ENCODE measurements around the gene ARHGAP42. TPM values are rescaled to one million over a fixed set of nuclear protein-coding genes. Genes with fewer than 3 reads are reported as not detected.

Gene ARHGAP42
- total and polyA plus RNA-seq, 2 of the 4 experiments (the other 2 are of a cell fraction): 2.9 to 7.3 TPM

DNA sequence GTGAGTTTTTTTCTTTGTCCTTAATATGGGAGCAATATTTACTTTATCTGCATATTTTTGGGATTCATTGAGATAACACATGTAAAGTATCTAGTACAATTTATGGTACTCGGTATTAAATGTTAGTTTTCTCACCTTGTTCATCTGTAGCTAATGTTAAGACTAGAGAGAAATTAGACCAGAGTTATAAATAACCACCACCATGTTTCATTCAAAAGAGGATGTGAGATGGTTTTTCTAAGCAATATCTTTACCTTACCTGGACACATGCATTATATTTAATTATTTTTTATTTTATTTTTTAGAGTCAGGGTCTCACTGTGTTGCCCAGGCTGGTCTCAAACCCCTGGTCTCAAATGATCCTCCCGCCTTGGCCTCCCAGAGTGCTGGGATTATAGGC lies 18.4 kb downstream of the ARHGAP42 start:
- no peak overlapping the region for H3K4ac ChIP-seq (ENCODE audit: low read depth, low read length)
- H3K27ac ChIP-seq (ENCODE audit: insufficient read depth, low read length): no peak overlapping the region
- no peak overlapping the region for H2AK5ac ChIP-seq (ENCODE audit: low read depth, low read length)
- no peaks in the 10 kb centered on the region for H3K9me3 ChIP-seq (ENCODE audit: control insufficient read depth, insufficient read depth, low read length)
- H3K79me1 ChIP-seq (ENCODE audit: low read depth in 1 of 2, low read length in 2 of 2): peaks cover 0 to 36% of the 10 kb centered on the region in 2 experiments; a peak in 2 of 4 replicates
- H2BK15ac ChIP-seq (ENCODE audit: low read depth, low read length): no peak overlapping the region
- no peak overlapping the region for H2AFZ ChIP-seq (replicated peaks; ENCODE audit: low read length, poor library complexity)
- TF ChIP-seq RFX5 (IDR thresholded peaks at IDR 0.05; ENCODE audit: low read depth, low read length) (no peak), RCOR1 (IDR thresholded peaks at IDR 0.05; ENCODE audit: insufficient replicate concordance, low read length) (no peak), RAD21 (IDR thresholded peaks at IDR 0.05; ENCODE audit: low read length) (no peak), NFE2L2 (IDR thresholded peaks at IDR 0.05; ENCODE audit: low read depth, low read length) (no peak), CHD1 (IDR thresholded peaks at IDR 0.05; ENCODE audit: low read depth, low read length) (no peak)
- TF ChIP-seq, protein P1, sequence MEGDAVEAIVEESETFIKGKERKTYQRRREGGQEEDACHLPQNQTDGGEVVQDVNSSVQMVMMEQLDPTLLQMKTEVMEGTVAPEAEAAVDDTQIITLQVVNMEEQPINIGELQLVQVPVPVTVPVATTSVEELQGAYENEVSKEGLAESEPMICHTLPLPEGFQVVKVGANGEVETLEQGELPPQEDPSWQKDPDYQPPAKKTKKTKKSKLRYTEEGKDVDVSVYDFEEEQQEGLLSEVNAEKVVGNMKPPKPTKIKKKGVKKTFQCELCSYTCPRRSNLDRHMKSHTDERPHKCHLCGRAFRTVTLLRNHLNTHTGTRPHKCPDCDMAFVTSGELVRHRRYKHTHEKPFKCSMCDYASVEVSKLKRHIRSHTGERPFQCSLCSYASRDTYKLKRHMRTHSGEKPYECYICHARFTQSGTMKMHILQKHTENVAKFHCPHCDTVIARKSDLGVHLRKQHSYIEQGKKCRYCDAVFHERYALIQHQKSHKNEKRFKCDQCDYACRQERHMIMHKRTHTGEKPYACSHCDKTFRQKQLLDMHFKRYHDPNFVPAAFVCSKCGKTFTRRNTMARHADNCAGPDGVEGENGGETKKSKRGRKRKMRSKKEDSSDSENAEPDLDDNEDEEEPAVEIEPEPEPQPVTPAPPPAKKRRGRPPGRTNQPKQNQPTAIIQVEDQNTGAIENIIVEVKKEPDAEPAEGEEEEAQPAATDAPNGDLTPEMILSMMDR (conservative IDR thresholded peaks at IDR 0.05; ENCODE audit: low read depth, low read length): no peak
- TF ChIP-seq, protein P2, sequence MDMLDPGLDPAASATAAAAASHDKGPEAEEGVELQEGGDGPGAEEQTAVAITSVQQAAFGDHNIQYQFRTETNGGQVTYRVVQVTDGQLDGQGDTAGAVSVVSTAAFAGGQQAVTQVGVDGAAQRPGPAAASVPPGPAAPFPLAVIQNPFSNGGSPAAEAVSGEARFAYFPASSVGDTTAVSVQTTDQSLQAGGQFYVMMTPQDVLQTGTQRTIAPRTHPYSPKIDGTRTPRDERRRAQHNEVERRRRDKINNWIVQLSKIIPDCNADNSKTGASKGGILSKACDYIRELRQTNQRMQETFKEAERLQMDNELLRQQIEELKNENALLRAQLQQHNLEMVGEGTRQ (IDR thresholded peaks at IDR 0.05; ENCODE audit: low read depth, low read length): no peak
- no peak overlapping the region for H3K14ac ChIP-seq (replicated peaks; ENCODE audit: low read depth, low read length)
- H4K8ac ChIP-seq (ENCODE audit: low read depth in 2 of 2, low read length in 2 of 2): no peak overlapping the region
- no peak overlapping the region for H2BK20ac ChIP-seq (ENCODE audit: low read depth, low read length)
- no TSS peak for BruUV-seq (replicated peaks)
- H4K91ac ChIP-seq (ENCODE audit: insufficient read depth, low read depth, low read length): no peak overlapping the region
- H2BK5ac ChIP-seq (ENCODE audit: low read depth, low read length, poor library complexity, severe bottlenecking): no peak overlapping the region
- H2AK9ac ChIP-seq (replicated peaks; ENCODE audit: low read depth, low read length, poor library complexity): no peak overlapping the region
- no peak overlapping the region for H3K18ac ChIP-seq (ENCODE audit: low read depth, low read length)
- no peak overlapping the region for H3K4me3 ChIP-seq (ENCODE audit: insufficient read depth, low read depth, low read length)
- H4K5ac ChIP-seq (ENCODE audit: low read depth, low read length): no peak overlapping the region
- ChIA-PET POLR2A (ENCODE audit: unreplicated experiment) (no interaction called here), CTCF (no interaction called here)
- H3K36me3 ChIP-seq (ENCODE audit: control insufficient read depth, insufficient read depth, low read length): no peaks in the 10 kb centered on the region
- H3K4me2 ChIP-seq (ENCODE audit: low read depth, low read length): no peak overlapping the region
- no peak overlapping the region for H3K9ac ChIP-seq (ENCODE audit: low read depth, low read length)
- DNase-seq: no peak
- in situ Hi-C loops (cut with MboI; ENCODE audit: low sequenced_read_pairs): no loop called here
- no peak for ATAC-seq (ENCODE audit: low read depth)
- peaks cover 4% of the 10 kb centered on the region; the same call in 1 of the 2 replicates for H3K9me1 ChIP-seq (ENCODE audit: insufficient read depth, low read length)
- intact Hi-C loops (cut with micrococcal nuclease): no loop called here
- no peak overlapping the region for H3K56ac ChIP-seq (ENCODE audit: extremely low read depth, insufficient read depth, low read length)
- H3K23ac ChIP-seq (ENCODE audit: low read depth, low read length): no peak overlapping the region
- H4K20me1 ChIP-seq (ENCODE audit: insufficient read depth, low read length): no peaks in the 10 kb centered on the region
- H3K27me3 ChIP-seq (ENCODE audit: control insufficient read depth, insufficient read depth, low read length): no peaks in the 10 kb centered on the region
- H3K4me1 ChIP-seq (ENCODE audit: control insufficient read depth, insufficient read depth, low read length): peaks cover 7% of the 10 kb centered on the region
- dilution Hi-C loops (cut with HindIII; ENCODE audit: low sequenced_read_pairs, unreplicated experiment): no loop called here
- WGBS, 2 experiments (ENCODE audit: extremely low coverage in 2 of 2, insufficient read length in 1 of 2): 100% methylated on average over 1 of the region's 2 CpGs; no CpG with 5 or more reads in 1 of the 2 experiments
- no peak overlapping the region for H2BK120ac ChIP-seq (ENCODE audit: low read depth, low read length)

All from IMR-90 (cell line).